Fibroblast of peridontal ligament (primary cell): Measurements from ENCODE around the gene TMEM72.
A peak's percentile ranks its signal among the peaks of the same experiment; 100 is the strongest.

Source experiments
- DNase-seq: peaks from one replicate; pipeline ENCODE4 v3.0.0-alpha.2; 2010; ENCODE audit errors: extremely low read depth

TMEM72 gene

DNA sequence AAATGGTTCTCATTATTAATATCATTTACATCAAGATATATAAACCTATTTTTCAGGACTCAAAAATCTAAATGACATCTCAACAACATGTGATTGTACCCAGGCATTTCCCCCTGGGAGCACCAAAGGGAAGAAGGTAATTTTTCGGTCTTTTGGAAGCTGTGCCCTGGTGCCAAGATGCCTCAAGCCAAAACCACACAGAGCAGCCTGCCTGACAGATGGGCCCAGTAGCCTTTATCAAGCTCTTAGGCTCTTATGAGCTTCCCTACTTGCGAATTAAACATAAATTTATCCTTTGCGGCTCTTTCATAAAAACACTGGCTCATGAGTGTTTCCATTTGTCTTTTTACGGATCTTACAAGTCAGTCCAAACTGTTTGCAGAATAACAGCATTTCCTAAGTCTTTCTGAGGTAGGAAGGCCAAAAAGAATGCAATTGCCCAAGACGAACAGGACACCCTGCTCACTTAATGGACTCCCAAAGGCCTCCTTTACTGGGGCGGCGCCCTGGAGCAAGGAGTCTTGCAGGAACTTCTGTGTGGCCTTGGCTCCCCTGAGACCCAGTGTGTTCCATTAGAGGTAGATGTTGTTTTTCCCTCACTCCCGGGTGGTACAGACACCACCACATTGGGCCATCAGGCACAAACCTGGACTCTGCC lies 44.4 kb downstream of the TMEM72 start:
- no peak for DNase-seq

DNA sequence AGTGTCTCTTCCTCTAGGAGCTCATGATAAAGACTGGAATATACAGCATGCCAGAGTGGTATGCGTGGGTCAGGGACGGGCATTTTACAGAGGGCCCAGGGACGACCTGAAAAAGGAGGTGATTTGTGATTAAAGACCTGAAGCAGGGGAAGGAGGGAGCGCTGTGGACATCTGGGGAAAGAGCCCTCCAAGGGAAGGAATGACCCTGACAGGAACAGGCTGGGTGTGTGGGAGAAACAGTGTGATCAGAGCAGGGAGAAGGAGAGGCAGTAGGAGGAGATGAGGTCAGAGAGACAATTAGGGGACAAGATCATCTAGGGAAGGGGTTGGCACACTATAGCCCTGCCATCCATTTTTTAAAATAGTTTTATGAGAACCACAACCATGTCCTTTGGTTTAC lies 45.1 kb downstream of the TMEM72 start:
- no peak for DNase-seq

DNA sequence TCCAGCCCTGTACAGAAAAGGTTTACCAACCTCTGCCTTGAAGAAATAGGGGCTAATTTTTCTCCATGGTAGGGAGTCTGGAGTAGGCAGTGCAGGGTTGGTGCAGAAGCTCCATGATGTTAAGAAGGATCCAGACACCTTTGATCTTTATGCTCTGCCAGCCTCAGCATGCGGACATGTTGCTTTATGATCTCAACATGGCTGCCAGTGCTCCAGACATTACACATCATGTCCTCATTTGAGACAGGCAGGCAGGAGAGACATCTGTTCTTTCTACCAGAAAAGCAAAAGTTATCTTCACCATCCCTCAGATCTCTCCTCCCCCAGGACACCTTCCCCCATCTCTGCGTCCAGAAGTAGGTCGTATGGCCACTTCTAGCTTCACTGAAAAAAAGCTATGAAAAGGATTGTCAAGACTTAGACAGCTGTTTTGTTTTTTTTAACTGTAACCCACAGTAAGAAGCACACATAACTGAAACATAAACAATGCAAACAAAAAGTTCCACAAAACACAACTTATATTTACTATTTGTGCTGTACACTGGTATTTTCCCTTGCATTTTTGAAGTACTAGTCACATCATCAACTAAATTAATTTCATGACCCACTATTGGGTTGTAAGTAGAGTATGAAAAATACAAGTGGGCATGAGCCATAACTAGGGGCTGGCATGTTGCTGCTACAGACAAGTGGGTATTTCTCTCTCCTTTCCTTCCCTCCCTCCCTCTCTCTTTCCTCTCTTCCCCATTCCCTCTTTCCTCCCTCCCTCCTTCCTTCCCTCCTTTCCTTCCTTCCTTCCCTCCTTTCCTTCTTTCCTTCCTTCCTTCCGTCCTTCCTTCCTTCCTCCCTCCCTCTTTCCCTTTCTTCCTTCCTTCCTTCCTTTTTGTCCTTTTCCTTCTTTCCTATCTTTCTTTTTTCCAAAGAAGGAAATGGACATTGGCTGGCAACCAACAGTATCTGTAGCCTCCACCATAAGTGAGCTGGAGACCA lies 45.9 kb downstream of the TMEM72 start:
- no peak for DNase-seq

DNA sequence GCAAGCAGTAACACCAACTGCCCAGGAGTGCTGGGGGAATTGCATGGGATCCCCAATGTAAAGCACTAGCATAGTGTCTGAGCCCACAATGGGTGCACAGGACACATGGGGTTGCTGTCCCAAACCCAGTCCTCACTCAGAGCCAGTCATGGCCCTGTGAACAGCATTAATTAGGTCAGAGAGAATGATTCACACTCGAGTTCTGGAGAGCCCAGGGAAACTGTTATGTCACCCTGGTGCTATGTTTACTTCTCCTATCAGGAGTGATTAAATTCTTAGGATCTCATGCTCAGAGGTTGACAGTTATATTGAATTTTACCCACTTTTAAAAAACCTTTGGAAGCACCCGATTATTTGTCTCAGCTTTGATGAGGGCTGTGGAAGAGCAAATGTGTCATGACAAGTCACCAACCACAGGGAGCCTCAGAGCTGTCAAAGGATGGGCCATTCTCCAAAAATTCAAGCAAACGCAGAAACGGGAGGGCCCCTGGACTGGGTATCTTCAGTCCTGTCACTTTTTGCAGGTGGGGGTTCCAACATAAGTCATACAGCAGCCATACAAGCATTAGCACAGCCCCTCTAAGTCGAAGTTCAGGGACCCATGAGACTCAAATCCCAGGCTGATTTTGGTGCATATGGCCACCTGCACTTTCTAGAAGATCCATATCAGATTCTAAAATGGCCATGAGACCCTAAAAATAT lies 47.2 kb downstream of the TMEM72 start:
- peak; percentile 32 for DNase-seq

DNA sequence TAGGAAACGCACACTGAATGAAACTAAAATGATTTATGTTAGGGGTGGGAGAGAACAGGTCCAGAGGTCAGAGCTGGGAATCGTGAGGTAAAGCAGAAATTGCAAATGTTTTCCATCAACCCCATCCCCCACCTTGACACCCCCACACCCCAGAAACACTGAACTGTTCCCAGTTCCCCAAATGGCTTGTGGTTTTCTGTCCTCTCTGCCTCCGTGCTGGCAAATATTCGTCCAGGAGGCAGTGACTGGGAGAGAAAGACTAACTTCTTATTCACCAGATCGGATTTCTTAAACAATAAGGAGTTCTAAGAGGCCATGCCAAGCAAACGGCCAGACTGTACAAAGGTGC lies 47.7 kb downstream of the TMEM72 start:
- no peak for DNase-seq

DNA sequence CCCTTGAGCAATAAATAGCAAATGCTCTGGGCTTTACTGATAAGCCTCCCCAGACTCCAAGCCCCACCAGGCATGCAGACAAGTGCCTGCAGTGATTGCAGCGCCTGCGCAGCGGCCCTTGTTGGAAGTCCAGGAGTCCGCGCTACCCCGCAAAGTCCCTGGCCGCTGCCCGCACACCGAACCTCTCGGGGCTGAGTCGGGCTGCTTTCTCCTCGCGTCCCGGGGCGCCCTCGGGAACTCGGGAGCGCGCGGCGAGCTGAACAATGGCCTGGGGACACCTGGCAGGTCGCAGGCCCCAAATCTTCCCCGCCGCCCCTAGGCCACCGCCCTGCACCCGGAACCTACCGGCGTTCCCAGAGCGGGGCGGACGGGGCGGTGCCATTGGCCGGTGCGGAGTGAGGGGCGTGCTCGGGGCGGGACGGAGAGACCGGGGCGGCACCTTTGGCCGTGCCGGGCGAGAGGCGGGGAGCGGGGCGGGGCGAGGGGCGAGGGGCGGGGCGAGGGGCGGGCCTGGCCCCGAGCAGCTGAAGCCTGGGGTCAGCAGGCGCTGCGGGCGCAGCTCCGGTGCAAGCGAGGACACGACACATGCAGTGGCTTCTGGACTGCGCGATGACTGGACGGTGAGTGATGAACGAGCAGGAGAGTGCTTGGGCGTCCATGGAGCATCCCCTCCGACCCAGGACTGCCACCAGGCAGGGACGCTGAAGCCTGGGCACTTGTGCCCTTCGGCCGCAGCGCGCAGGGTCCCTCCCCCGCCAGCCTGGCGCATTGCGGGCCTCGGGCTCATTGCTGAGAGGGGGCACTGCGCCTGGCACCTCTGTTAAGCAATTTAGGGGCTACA lies 48.3 kb downstream of the TMEM72 start, which contains the start of gene RASSF4:
RASSF4 (plus strand) TSS at position 556 of the 841 bp plus-strand sequence. CDS start 10,401 bp downstream, outside the sequence.
- peak; percentile 64 for DNase-seq

DNA sequence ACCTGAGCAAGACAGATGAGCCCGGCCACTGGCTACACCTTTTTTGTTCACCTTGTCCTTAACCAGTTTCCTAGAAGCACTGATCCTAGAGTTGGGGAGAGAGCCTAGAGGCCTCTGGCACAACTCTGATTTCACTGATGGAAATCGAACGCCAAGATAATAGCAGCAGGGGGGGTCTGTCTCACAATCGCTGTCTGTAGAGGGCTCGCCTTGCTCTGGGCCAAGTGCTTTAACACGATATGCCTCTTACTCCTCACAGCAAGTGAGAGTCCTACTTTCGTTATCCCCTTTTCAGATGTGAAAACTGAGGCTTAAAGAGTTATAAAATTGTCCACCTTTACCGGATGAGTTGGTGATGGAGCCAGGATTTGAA lies 48.9 kb downstream of the TMEM72 start:
- DNase-seq = no peak

DNA sequence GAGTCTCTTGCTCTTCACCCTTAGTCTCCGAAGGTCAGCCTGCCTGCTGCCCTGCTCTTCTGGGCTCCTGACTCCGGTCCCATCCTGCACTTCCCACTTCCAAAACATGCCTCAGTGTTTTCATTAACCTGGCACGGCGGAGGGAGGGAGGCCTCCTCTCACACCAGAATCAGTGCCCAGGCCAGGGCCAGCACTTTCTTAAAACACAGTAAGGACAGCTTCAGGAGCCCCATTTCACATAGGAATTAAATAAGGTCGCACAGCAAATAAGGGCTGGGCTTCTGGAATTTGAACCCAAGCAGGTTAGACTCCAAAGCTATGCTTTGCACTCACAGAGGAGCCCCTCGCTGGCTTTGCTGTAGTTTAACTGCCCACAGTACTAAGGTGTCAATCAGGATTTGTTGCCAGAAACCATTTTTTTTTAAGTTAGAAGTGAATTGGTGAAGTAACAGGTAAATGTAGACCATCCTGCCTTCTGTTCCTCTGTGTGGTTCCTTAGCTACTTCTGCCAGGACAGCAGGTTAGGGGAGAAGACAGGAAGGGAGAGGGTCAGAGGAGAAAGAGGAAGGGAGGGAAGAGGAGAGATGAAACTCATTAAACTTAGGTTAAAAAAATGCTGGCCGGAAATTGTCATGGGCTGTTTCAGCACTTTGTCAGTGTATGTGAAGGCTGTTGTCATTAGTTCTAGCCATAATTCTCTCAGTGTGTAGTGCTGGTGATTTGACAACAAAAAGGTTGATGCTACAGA lies 49.5 kb downstream of the TMEM72 start:
- DNase-seq = no peak

DNA sequence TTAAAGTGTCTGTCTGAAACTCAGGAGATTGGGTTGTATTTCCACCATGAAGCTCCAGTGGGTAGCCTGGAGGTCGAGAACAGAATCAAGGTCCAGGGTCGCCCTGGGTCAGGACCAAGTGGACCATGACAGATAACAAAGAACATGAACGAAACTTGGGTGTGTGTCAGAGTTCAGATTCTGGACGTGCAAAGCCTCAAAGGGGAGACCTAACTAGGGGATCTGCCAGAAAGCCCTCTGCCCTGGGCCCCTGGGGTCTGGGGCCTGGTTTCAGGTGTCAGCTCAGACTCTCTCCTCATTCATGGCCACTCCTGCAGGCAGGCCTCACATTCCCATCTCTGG lies 50.1 kb downstream of the TMEM72 start:
- DNase-seq = no peak

DNA sequence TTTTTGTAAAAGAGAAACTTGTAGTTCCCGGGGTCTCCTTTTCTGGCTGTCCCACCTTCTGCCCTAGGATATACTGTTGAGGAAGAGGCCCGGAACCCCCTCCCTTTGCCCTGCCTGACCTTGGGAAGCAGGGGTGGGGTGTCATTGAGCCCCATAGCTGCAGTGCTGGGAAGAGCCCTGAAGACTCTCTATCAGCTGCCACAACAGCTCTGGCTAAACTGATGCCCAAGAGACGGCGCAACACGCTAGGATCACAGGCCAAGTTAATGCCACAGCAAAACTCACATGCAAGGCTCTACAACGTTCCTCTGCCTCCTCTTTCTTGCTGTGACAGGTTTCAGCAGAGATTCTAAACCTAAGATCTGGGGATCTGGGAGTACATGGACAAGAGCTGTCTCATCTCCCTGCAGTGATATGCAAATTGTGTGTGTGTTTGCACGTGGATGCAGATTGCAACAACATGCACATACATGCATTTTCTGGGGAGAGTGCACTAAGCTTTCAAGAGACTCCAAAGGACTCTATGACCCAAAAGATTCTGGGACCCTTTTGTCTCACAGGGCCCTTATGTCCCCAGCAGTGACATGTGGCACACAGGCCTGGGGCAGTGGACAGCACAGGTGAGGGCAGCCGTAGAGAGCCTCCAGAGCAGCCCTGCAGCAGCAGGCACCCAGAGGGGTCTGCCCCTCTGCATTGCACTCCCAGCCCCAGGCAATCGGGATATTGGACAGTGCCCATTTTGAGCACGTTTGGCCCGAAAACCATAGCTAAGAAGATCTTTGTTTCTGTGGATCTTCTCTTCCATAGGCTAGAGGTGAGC lies 51.0 kb downstream of the TMEM72 start:
- no peak for DNase-seq

DNA sequence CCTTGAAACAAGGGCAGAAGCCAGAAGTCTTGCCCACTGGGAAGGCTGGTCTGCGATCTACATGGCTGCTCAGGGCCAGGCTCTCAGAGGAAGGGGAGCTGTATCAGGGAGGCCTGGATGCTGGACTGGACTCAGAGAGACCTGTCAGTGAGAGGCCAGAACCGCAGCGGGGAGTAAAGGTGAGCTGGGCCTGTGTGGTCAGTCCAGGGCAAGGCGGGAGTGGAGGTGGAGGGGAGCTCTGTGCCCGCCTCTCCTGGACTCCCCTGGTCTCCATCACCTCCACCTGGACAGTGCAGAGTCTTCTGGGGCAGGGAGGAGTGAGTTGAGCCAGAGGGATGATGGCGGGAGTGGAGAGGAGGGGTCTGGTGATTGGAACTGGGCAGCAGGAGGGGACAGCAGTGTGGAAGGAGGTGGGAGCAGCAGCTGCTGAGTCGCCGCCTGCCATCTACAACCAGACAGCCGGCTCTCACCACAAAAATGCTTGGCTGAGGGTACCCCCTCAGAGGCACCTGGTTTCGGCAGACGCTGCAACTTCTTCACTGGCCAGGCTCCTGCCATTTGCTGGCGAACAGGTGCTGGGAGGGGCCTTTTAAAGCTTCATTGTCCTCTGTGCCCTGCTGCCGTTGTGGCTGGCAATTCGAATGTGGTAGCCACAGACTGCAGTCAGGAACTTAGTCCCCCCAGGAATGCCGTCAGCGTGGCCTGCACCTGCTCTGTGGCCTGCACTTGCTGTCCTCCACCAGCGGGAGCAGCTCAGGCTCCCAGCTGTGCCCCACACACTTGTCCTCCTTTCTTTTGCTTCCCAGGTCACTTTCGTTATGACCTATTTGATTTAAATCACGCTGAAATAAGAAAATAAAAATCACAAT lies 52.0 kb downstream of the TMEM72 start:
- DNase-seq = no peak

DNA sequence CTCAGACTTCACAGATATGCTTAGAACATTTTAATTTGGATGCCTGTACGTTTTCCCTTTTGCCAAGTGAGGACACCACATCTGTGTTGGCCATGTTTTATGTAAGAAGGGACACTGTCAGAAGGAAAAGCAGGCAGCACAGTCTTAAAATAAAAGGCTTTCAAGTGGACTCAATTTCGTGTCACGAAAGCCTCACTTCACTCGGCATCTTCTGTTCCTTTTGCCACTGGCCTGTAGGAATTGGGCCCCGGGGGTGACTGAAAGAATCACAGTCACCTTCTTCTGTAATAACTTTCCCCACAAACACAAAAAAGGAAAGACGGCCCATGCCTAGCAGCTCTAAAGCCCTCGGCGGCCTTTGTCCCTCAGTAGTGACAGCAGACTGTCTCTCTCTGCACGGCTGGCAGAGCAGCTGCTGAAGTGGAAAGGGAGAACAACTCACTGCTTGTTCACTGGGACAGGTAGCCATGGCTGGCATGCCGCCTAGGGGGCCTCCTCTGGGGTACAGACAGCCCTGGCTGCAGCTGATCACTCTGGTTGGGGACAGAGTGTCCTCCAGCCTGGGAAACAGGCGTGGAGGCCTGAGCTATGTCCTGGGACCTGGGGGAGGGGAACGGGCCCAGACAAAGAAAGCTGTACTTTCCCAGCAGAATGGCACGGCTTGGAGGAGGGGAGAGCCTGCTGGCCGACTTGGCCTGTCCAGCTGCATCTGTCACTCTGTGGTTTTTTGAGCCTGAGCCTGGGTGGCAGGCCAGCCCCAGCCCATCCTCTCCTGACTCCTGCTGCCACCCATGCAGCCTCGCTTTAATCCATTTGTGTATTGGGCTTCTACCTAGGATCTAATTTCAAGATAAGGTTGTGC lies 52.9 kb downstream of the TMEM72 start:
- DNase-seq = no peak

DNA sequence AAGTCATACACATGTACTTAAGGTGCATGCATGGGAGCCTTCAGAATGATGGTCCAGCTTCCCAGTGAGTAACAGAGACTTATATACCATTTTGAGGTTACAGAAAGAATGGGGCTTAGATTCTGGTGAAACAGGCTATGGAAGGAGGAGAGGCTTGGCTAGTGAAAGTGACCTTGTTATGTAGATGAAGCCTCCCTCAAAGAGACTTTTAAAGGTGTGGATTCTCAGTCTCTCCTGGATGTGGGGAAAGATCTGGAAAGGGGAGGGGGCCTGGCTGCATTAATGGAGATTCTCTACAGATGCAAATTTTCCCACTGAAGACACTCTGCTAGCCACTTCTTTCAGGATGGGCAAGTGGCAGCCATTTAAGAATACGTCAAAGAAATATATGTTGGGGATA lies 54.0 kb downstream of the TMEM72 start:
- no peak for DNase-seq

DNA sequence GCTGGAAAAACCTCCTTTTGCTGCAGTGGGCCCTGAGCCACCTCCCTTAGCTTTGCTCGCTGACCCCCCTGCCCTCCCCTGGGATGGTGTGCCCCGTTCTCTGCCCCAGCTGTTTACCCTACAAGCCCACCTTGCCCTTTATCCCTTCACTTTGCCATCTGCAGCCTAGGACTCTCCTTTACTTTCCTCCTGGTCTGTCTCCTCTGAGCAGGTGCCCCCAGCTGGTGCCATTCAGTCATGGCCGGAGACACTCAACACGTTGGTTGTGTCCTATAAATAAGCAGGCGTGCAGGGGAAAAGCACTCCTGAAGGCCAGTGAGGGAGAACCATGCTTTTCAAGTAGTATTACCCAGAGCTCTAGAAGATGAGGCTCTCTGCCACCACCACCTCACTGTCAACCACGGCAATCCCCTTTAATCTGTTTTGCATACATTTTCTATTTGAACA lies 54.5 kb downstream of the TMEM72 start:
- no peak for DNase-seq

DNA sequence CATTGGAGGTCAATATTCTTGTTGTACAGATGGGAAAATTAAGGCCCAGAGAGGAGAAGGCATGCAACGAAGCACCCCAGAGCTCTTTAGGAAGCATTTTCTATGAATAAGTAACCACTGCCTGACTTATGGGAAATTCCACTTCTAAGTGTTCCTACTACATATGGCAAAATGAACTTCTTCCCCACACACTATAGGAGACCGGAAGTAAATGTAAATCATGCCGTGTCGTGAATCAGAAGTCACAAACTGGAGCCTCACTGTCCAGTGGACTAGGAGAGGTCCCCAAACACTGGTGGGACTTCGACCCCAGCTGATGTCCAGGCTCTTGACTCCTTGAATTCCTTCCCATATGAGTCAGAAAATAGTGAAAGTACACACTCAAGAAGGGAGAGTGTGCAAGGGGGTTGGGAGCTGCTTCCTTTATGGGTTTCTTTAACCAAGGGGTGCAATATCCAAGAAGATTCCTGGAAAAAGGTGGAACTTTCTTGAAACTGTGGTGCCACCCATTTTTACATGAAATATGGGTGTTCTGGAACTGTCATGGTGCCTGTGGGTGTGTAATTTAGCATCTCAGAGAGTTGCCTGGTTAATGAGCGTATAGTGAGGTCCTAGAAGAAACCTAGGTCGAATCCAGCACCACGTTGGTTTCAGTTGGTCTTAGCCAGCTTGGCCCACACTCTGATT lies 55.1 kb downstream of the TMEM72 start:
- no peak for DNase-seq

DNA sequence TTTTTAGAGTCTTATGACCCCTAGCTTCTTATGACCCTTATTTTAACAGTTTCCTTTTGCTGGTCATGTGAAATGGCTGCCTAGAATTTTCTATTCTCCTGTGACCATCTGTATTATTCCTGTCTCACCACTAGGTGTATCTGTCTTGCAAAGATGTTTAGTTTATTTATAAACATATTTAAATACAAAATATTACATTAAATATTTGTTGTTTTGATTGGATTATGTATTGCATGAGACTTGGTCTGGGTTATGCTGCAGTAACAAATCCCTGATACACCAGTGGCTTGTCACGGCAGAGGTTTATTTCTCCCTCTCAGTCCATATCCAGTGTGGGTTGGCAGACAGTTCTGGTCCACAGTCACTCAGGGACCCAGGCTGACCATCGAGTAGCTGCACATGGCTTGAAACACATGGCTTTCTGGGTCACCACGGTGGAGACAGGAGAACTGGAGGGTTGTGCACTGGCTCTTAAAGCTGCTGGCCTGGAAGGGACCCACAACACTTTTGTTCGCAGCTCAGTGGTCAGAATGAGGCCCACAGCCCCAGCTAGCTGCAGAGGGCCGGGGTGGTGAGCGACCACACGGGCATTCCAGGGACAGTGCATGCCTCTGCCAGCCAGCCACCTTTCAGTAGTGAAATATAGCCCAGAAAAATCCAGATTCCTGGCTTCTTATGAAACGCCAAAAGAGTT lies 55.8 kb downstream of the TMEM72 start:
- DNase-seq = no peak

DNA sequence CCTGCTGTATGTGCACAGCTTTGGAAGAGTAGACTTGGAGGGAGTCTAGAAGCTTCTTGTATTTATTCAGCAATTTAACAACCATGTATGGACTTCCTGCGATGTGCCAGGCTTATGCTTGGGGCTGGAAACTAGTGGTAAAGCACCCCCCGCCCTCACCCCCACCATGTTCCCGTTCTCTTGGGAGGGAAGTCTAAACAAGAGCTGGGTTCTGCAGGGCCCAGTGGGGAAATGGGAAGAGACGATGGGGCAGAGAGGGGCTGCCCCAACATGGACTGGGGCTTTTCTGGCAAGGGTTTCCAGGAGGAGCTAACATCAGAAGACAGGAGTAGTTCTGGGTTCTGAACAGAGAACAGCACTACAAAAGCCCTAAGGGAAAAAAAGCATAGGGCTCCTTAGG lies 56.5 kb downstream of the TMEM72 start:
- no peak for DNase-seq
